HEK293 (cell line): Measurements from ENCODE around the gene CEMIP2.

Experiments
- CTCF ChIA-PET: fragments of 350-600 bp; formaldehyde crosslinking; extraction: SDS; loops from one replicate; lab custom pipeline; 2021; ENCODE audit warnings: antibody characterized with exemption; lab: Yijun Ruan, JAX
- POLR2A ChIA-PET: fragments of 300-600 bp; formaldehyde crosslinking; extraction: SDS; loops from one replicate; lab custom pipeline; 2020; ENCODE audit warnings: antibody characterized with exemption, inconsistent platforms; lab: Yijun Ruan, JAX
- H3K27ac ChIP-seq: fragments of 200-500 bp; sonication (Bioruptor generic); 2 replicates; pipeline ENCODE4 v1.5.1; 2014; ENCODE audit warnings: low read depth, low read length, control low read depth, inconsistent platforms; ENCODE audit errors: extremely low read depth
- H3K36me3 ChIP-seq, 2 experiments: fragments of 200-500 bp in 1 of 2; sonication (Bioruptor generic) in 1 of 2; 1 replicate in 1 of 2; 2 replicates in 1 of 2; pipeline ENCODE4 v1.5.1; 2014 to 2017; ENCODE audit warnings: inconsistent platforms in 2 of 2, low read length in 2 of 2; ENCODE audit not compliant: control insufficient read depth in 2 of 2, insufficient read depth in 1 of 2
- H3K4me1 ChIP-seq: fragments of 200-500 bp; sonication (Bioruptor generic); 2 replicates; pipeline ENCODE4 v1.5.1; 2014; ENCODE audit warnings: mild to moderate bottlenecking, low read length, inconsistent platforms; ENCODE audit not compliant: control insufficient read depth, insufficient read depth
- H3K4me3 ChIP-seq: 2 replicates; pipeline ENCODE4 v1.5.1; 2011; ENCODE audit warnings: low read depth, mild to moderate bottlenecking, control low read depth, low read length, moderate library complexity
- H3K9me3 ChIP-seq: fragments of 200-500 bp; sonication (Bioruptor generic); 2 replicates; pipeline ENCODE4 v1.5.1; 2014; ENCODE audit warnings: low read depth, low read length, inconsistent platforms; ENCODE audit not compliant: control insufficient read depth, insufficient read depth
- BCL11A ChIP-seq: fragments of 450-650 bp; formaldehyde crosslinking; IDR thresholded peaks from 2 replicates; pipeline ENCODE4 v1.5.1; 2016; ENCODE audit warnings: low read depth, missing biosample characterization, missing genetic modification characterization
- HOXC10 ChIP-seq: sonication (generic); formaldehyde crosslinking; IDR thresholded peaks from 2 replicates; pipeline ENCODE4 v1.8.1; 2023; ENCODE audit warnings: mild to moderate bottlenecking, missing genetic modification reagents
- KLF8 ChIP-seq: fragments of 450-650 bp; formaldehyde crosslinking; IDR thresholded peaks from 2 replicates; pipeline ENCODE4 v1.5.1; 2016; ENCODE audit warnings: missing biosample characterization, missing genetic modification characterization
- SCRT1 ChIP-seq: fragments of 450-650 bp; formaldehyde crosslinking; IDR thresholded peaks from 2 replicates; pipeline ENCODE4 v1.5.1; 2016; ENCODE audit warnings: missing biosample characterization, missing genetic modification characterization, borderline replicate concordance
- SP3 ChIP-seq: fragments of 450-650 bp; formaldehyde crosslinking; IDR thresholded peaks from 2 replicates; pipeline ENCODE4 v1.5.1; 2016; ENCODE audit warnings: missing biosample characterization, missing genetic modification characterization
- WT1 ChIP-seq: fragments of 450-650 bp; formaldehyde crosslinking; IDR thresholded peaks from 2 replicates; pipeline ENCODE4 v1.5.1; 2016; ENCODE audit warnings: missing biosample characterization, missing genetic modification characterization
- ZBTB1 ChIP-seq: fragments of 450-650 bp; formaldehyde crosslinking; IDR thresholded peaks from 2 replicates; pipeline ENCODE4 v1.5.1; 2016; ENCODE audit warnings: missing biosample characterization, missing genetic modification characterization
- ZFP3 ChIP-seq: fragments of 450-650 bp; formaldehyde crosslinking; IDR thresholded peaks from 2 replicates; pipeline ENCODE4 v1.5.1; 2016; ENCODE audit warnings: low read depth, missing biosample characterization, missing genetic modification characterization
- ZNF146 ChIP-seq: fragments of 450-650 bp; formaldehyde crosslinking; IDR thresholded peaks from 2 replicates; pipeline ENCODE4 v1.5.1; 2016; ENCODE audit warnings: missing biosample characterization, missing genetic modification characterization
- ZNF174 ChIP-seq: fragments of 450-650 bp; formaldehyde crosslinking; IDR thresholded peaks from 2 replicates; pipeline ENCODE4 v1.5.0; 2017; ENCODE audit warnings: missing biosample characterization, mild to moderate bottlenecking, missing genetic modification characterization
- ZNF354C ChIP-seq: fragments of 450-650 bp; formaldehyde crosslinking; IDR thresholded peaks from 2 replicates; pipeline ENCODE4 v1.5.1; 2016; ENCODE audit warnings: missing biosample characterization, missing genetic modification characterization, low read depth, borderline replicate concordance
- ZNF416 ChIP-seq: fragments of 450-650 bp; formaldehyde crosslinking; IDR thresholded peaks from 2 replicates; pipeline ENCODE4 v1.5.1; 2016; ENCODE audit warnings: missing biosample characterization, missing genetic modification characterization
- ZNF510 ChIP-seq: fragments of 450-650 bp; formaldehyde crosslinking; IDR thresholded peaks from 2 replicates; pipeline ENCODE4 v1.5.1; 2018; ENCODE audit warnings: mild to moderate bottlenecking, missing genetic modification characterization, missing biosample characterization; ENCODE audit not compliant: insufficient replicate concordance
- ZNF621 ChIP-seq: fragments of 450-650 bp; formaldehyde crosslinking; IDR thresholded peaks from 2 replicates; pipeline ENCODE4 v1.5.1; 2017; ENCODE audit warnings: missing biosample characterization, missing genetic modification characterization
- ZNF624 ChIP-seq: fragments of 450-650 bp; formaldehyde crosslinking; IDR thresholded peaks from 2 replicates; pipeline ENCODE4 v1.5.1; 2017; ENCODE audit warnings: missing biosample characterization, missing genetic modification characterization
- ZNF658 ChIP-seq: fragments of 450-650 bp; formaldehyde crosslinking; IDR thresholded peaks from 2 replicates; pipeline ENCODE4; 2016; ENCODE audit warnings: missing biosample characterization, missing genetic modification characterization
- ZNF677 ChIP-seq: fragments of 450-650 bp; IDR thresholded peaks from 2 replicates; pipeline ENCODE4 v1.5.0; 2018; ENCODE audit warnings: missing biosample characterization, mild to moderate bottlenecking, missing genetic modification characterization, moderate library complexity
- ZNF830 ChIP-seq: fragments of 450-650 bp; IDR thresholded peaks from 2 replicates; pipeline ENCODE4 v1.5.0; 2018; ENCODE audit warnings: missing biosample characterization, missing genetic modification characterization, low read depth, mild to moderate bottlenecking, moderate library complexity
- ZSCAN16 ChIP-seq: fragments of 450-650 bp; formaldehyde crosslinking; IDR thresholded peaks from 2 replicates; pipeline ENCODE4 v1.5.1; 2016; ENCODE audit warnings: missing biosample characterization, missing genetic modification characterization
- TF ChIP-seq, protein P1 (sequence below): fragments of 450-650 bp; formaldehyde crosslinking; IDR thresholded peaks from 2 replicates; pipeline ENCODE4 v1.5.1; 2017; ENCODE audit warnings: missing biosample characterization, missing genetic modification characterization
- TF ChIP-seq, protein P2 (sequence below): IDR thresholded peaks from 2 replicates; pipeline ENCODE4 v1.6.1; 2011; ENCODE audit warnings: mild to moderate bottlenecking, low read depth, low read length, borderline replicate concordance
- TF ChIP-seq, protein P3 (sequence below): fragments of 450-650 bp; formaldehyde crosslinking; IDR thresholded peaks from 2 replicates; pipeline ENCODE4 v1.5.1; 2016; ENCODE audit warnings: missing biosample characterization, missing genetic modification characterization

Gene CEMIP2

DNA sequence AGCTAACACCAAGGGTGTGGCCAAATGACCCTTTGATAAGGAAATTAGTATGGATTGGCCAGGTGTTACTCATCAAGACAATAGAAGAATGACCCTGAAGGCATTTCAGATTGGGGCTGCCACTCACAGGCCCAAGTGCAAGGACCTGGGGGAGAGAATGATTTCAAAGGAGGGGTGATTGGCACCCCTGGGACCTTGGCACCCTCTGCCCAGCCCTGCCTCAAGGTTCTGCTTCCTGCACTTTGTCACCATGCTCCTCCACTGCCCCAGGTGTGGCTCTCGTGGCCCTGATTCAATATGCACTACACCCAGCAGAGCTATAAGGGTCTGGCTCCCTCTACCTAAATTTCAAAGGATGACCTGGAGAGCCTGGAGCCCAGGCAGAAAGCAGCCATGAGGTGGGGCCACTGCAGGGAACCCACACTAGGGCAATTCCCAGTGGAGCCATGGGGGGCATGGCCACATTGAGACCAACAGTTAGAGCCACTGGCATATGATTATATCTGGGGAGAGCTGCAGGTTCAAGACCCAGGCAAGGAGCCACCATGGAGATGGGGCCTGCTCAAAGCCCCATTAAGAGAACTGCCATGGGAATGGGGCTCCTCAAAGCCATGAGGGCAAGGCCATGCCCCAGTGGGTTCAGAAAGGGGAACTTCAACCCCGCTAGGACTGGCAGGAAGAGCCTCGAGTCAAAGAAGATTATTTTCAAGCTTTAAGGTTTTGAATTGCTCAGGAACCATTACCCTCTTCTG, 93.0 kb downstream of the CEMIP2 start:
- TF ChIP-seq ZNF146 (tag by site-specific recombination), result no peak
- TF ChIP-seq SP3 (tag by site-specific recombination), result no peak
- TF ChIP-seq HOXC10 (CRISPR knock-in tag), result no peak
- no peak for TF ChIP-seq ZBTB1 (tag by site-specific recombination)
- TF ChIP-seq, protein P1, sequence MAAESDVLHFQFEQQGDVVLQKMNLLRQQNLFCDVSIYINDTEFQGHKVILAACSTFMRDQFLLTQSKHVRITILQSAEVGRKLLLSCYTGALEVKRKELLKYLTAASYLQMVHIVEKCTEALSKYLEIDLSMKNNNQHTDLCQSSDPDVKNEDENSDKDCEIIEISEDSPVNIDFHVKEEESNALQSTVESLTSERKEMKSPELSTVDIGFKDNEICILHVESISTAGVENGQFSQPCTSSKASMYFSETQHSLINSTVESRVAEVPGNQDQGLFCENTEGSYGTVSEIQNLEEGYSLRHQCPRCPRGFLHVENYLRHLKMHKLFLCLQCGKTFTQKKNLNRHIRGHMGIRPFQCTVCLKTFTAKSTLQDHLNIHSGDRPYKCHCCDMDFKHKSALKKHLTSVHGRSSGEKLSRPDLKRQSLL (tag by site-specific recombination), result no peak
- TF ChIP-seq ZNF830 (tag by site-specific recombination), result no peak
- TF ChIP-seq ZNF354C, result no peak
- TF ChIP-seq ZNF510, result no peak
- TF ChIP-seq ZNF416 (tag by site-specific recombination), result no peak
- TF ChIP-seq ZSCAN16 (tag by site-specific recombination), result no peak
- TF ChIP-seq ZNF621 (tag by site-specific recombination), result no peak
- no peak for TF ChIP-seq ZNF677 (tag by site-specific recombination)
- no peak for TF ChIP-seq ZNF658 (tag by site-specific recombination)
- TF ChIP-seq, protein P2, sequence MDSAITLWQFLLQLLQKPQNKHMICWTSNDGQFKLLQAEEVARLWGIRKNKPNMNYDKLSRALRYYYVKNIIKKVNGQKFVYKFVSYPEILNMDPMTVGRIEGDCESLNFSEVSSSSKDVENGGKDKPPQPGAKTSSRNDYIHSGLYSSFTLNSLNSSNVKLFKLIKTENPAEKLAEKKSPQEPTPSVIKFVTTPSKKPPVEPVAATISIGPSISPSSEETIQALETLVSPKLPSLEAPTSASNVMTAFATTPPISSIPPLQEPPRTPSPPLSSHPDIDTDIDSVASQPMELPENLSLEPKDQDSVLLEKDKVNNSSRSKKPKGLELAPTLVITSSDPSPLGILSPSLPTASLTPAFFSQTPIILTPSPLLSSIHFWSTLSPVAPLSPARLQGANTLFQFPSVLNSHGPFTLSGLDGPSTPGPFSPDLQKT, result no peak
- TF ChIP-seq ZNF624 (tag by site-specific recombination), result no peak
- no peak for TF ChIP-seq WT1 (tag by site-specific recombination)
- TF ChIP-seq, protein P3, sequence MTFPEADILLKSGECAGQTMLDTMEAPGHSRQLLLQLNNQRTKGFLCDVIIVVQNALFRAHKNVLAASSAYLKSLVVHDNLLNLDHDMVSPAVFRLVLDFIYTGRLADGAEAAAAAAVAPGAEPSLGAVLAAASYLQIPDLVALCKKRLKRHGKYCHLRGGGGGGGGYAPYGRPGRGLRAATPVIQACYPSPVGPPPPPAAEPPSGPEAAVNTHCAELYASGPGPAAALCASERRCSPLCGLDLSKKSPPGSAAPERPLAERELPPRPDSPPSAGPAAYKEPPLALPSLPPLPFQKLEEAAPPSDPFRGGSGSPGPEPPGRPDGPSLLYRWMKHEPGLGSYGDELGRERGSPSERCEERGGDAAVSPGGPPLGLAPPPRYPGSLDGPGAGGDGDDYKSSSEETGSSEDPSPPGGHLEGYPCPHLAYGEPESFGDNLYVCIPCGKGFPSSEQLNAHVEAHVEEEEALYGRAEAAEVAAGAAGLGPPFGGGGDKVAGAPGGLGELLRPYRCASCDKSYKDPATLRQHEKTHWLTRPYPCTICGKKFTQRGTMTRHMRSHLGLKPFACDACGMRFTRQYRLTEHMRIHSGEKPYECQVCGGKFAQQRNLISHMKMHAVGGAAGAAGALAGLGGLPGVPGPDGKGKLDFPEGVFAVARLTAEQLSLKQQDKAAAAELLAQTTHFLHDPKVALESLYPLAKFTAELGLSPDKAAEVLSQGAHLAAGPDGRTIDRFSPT (tag by site-specific recombination), result no peak
- ChIA-PET POLR2A (no interaction called here), CTCF (interaction anchor here (0.9 kb wide), 1 partner anchor 15 kb away, joined by 3 read pairs; no protein-coding TSS in a partner anchor)
- Histone ChIP-seq H3K4me1 (no peaks in the 10 kb centered on the region), H3K36me3 (no peaks in the 10 kb centered on the region), H3K9me3 (no peaks in the 10 kb centered on the region), H3K4me3 (no peak overlapping the region), H3K27ac (no peak overlapping the region)

DNA sequence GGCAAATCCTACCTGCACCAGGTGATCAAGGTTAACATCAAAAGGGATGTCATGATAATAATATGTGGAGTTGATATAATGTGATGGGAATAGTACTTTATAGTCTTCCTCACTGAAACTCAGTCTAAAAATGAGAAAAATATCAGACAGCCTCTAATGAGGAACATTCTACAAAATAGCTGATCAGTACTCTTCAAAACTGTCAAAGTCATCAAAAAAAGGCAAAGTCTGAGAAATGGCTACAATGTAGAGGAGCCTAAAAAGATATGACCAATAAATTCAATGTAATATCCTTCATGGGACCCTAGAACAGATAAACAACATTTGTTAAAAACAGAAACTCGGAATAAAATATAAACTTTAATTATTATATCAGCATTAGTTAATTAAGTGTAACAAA, 95.7 kb downstream of the CEMIP2 start:
- Histone ChIP-seq H3K9me3 (no peaks in the 10 kb centered on the region), H3K4me3 (no peak overlapping the region)
- TF ChIP-seq KLF8 (tag by site-specific recombination) (no peak), ZFP3 (tag by site-specific recombination) (no peak), SCRT1 (tag by site-specific recombination) (no peak), ZNF174 (no peak), ZNF621 (tag by site-specific recombination) (no peak), BCL11A (tag by site-specific recombination) (no peak)
- TF ChIP-seq, all 188 proteins: peak for 0
- ChIA-PET CTCF (interaction anchor here (0.6 kb wide), 1 partner anchor 531 kb away, joined by 3 read pairs; no protein-coding TSS in a partner anchor), POLR2A (no interaction called here)
- Histone ChIP-seq H3K4me1 (no peaks in the 10 kb centered on the region), H3K27ac (no peak overlapping the region), H3K36me3 (no peaks in the 10 kb centered on the region)
